ENCODE data around the gene ZNF469. TPM values are rescaled to one million over a fixed set of nuclear protein-coding genes. Genes with fewer than 3 reads are reported as not detected.

ZNF469 gene
- total and polyA plus RNA-seq, 2 donors (not counting 3 experiments of a cell fraction or from before 2014, with no cell fraction given) = 0.90 to 5.7 TPM

- intact Hi-C loops (cut with micrococcal nuclease) = no loop called here
- ChIA-PET CTCF (no interaction called here), POLR2A (no interaction called here)
- Histone ChIP-seq H3K36me3 (ENCODE audit: control insufficient read depth in 2 of 2, extremely low read depth in 1 of 2, insufficient read depth in 2 of 2, low read length in 2 of 2) (no peaks in the 10 kb centered on the region), H3K79me2 (ENCODE audit: control insufficient read depth, insufficient read depth, low read length) (no peaks in the 10 kb centered on the region), H3K4me3 (replicated peaks in 1 of 3; ENCODE audit: insufficient read depth in 1 of 3, low read depth in 1 of 3, low read length in 3 of 3) (no peak overlapping the region), H3K27ac (ENCODE audit: insufficient read depth, low read depth, low read length) (no peak overlapping the region), H3K9me3 (replicated peaks; ENCODE audit: control insufficient read depth, insufficient read depth, low read length) (no peaks in the 10 kb centered on the region), H4K20me1 (replicated peaks; ENCODE audit: control insufficient read depth, extremely low read depth, insufficient read depth, low read length) (no peaks in the 10 kb centered on the region), H3K4me1 (ENCODE audit: control insufficient read depth, extremely low read depth, insufficient read depth, low read length) (no peaks in the 10 kb centered on the region), H2AFZ (ENCODE audit: low read depth, low read length) (no peak overlapping the region), H3K9ac (replicated peaks; ENCODE audit: extremely low read depth, insufficient read depth, low read length) (no peak overlapping the region), H3K27me3 (ENCODE audit: control insufficient read depth in 2 of 2, insufficient read depth in 2 of 2, low read length in 2 of 2) (peaks cover 7 to 11% of the 10 kb centered on the region in 2 experiments), H3K9me1 (replicated peaks; ENCODE audit: control insufficient read depth, extremely low read depth, insufficient read depth, low read length) (no peaks in the 10 kb centered on the region), H3K4me2 (ENCODE audit: insufficient read depth, low read length) (no peak overlapping the region)
- dilution Hi-C loops (cut with MboI; ENCODE audit: extremely low pct_ligation_motif_present, low sequenced_read_pairs) = no loop called here
- no TSS peak for BruUV-seq (replicated peaks)
- TF ChIP-seq POLR2A (IDR thresholded peaks at IDR 0.05; ENCODE audit: low read depth, low read length) = no peak
- TF ChIP-seq GATA2 (IDR thresholded peaks at IDR 0.05; ENCODE audit: insufficient read depth, insufficient read length, low read depth, low read length) = no peak
- TF ChIP-seq EZH2 (IDR thresholded peaks at IDR 0.05; ENCODE audit: borderline replicate concordance, low read depth, low read length, severe bottlenecking) = no peak
- TF ChIP-seq POLR2AphosphoS5 (IDR thresholded peaks at IDR 0.05; ENCODE audit: insufficient read depth, low read depth, low read length) = no peak
- TF ChIP-seq MYC (IDR thresholded peaks at IDR 0.05; ENCODE audit: low read depth, low read length) = no peak
- TF ChIP-seq CTCF (IDR thresholded peaks at IDR 0.05; ENCODE audit: extremely low read depth in 1 of 2, insufficient read depth in 1 of 2, low read depth in 1 of 2, low read length in 2 of 2) = no peak
- no peak for TF ChIP-seq MAX (IDR thresholded peaks at IDR 0.05; ENCODE audit: insufficient read depth, insufficient read length)
- no peak for TF ChIP-seq FOS (IDR thresholded peaks at IDR 0.05; ENCODE audit: borderline replicate concordance, insufficient read depth, low read length)
- no peak for TF ChIP-seq JUN (IDR thresholded peaks at IDR 0.05; ENCODE audit: borderline replicate concordance, insufficient read depth, insufficient read length, low read depth)
- DNase-seq (ENCODE audit: low read depth, low spot score) (no peak), FAIRE-seq (no peak)
These were observed 6.9 kb downstream of the ZNF469 start for GRCh38 chr16:88389621-88390160.
